HG03432 (cell line): ENCODE data around the gene SMPX.

ENCODE experiments used
- ATAC-seq: cut with Tn5 transposase; IDR thresholded peaks from one replicate; pipeline ENCODE4 v1.9.1; 2021; ENCODE audit warnings: mild to moderate bottlenecking, moderate library complexity; ENCODE audit not compliant: unreplicated experiment

SMPX gene

DNA sequence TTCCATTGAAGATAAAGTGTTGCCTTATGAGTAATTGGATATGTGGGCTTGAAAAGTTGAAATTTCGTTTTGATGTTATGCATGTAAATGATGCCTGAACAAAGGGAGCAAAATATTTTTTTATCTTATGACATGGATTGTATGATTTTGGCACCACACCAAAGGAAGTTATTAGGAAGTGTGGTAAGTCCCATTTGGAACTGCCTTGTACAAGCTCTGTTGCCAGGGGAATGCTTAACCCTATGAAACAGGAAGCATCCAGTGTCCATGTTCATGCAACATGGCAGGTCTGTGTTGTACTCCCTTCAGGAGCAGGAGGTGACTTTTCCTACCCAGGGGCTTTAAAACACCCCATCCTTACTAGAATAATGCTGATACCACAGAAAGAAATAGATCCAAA is 13.2 kb downstream of the SMPX start:
- no peak for ATAC-seq

DNA sequence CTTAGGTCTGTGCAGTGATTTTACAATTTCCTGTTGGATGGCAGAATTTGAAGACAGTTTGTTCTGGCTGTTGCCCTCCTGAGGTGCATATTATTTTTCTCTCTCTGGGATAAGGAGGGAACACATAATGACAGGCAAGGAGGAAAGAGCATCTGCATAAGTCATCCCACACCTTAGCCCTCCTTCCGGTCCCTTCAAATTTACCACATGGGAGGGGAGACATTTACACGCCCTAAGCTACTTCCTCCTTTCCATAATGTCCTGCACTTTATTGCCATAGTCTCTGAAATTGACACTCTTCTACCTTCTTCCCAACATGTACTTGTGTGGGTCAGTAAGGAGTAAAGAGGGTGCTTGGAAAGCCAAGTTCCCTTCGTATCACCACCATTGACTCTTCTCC is 13.9 kb downstream of the SMPX start:
- no peak for ATAC-seq

DNA sequence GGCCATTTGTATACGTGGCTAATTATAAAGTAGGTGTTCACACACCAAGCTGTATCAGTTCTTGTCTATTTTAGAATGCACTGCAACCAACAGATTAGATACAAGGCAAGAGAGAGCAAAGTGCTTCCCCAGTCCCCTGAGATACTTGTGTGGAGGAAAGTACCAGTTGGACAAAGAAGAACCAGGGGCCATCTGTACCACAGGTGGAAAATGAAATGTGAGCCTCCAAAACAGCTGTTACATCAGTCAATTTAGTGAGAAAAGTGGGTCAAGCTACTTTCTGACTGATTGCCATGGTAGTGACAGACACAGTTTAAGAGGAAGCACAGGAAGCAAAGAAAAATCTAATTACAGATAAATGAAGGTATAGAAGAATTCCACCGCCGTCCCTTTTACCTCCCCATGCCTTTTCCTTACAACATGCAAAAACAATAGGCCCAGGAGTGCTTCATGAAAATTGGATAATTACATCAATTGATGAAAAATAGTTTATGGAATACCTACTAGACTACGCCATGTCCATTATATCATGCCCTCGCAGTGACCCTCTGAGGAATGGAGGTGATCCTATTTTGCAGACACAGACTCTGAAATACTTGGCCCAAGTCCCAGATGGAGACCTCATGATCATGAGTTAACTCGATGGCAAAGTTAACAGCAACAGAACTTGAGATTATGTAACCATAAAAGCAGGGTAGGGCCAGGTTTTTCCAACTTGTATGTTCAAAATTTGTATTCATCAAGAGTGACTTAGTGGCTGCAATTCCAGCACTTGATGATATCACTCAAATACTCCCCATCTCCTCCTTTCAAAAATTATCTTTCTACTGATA is 15.8 kb downstream of the SMPX start:
- ATAC-seq, result no peak

DNA sequence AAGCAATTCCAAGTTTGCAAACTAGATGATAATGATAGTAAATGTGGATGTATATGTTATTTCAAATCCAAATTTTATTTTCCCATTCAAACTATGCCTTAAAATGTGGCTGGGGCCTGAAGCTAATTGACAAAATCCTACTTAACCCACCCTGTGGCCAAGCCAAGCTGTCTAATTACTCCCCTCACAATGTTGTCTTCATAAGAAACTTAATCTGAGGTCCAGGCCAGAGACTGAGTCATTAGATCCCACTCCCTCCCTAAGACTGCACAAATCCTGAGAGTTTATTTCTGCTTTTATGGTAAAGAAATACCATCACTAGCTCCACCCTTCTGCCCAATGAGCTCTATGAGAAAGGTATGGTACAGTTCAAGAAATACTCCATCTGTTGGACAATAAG is 16.6 kb downstream of the SMPX start:
- no peak for ATAC-seq

DNA sequence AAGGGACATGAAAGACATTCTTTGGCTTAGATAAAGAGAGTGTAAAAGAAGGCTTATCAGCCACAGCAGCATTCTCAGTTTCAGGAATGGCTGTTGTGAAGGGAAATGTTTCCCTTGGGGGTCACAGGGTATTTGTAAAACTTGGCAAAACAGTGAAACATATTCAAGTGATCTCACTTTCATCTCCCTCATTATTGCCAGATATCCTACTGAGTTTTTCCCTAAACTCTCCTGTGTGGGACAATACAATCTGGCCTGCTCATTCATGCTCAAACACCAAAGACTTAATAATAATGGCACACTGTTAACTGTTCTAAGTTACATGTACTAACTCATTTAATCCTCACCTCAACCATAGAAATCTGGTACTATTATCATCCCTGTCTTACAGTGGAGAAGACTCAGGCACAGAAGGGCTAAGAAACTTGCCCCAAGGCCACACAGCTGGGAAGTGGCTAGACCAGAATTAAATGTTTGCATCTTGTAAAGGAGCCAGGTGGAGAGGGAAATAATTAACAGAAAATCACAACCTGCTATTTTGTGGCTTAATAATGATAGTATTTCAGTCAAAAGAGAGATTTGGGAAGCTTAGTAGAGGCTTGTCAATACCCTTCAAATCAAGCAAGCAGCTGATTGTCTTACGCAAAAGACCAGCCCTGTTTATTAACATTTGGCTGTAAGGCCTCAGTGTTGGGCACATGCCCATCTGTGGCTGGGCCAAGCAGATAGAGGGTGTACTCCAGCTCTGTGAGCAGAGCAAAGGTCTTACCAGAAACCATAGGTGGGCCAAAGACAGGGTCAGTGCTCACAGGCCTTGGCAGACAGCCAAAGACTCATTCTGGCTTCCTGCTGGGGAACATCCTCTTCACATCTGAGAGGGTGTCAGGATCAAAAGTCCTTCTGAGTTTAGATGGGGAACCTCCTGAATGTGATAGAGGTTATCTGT is 17.3 kb downstream of the SMPX start:
- ATAC-seq, result no peak

DNA sequence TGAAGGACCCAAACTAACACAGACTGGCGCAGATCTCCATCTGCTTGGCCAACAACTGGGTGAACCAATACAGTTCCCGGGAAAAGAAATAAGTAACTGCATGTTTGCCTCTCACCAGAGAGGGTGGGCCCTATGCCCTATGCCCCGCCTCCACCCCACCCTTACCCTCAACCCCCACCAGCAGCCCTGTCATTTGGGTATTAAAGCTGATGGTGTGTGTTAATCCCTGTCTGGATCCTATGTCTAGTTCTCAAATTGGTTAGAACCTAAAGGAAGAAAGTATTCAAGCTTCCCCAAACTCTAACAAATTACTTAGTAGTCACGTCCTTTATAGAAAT is 19.0 kb downstream of the SMPX start:
- no peak for ATAC-seq

DNA sequence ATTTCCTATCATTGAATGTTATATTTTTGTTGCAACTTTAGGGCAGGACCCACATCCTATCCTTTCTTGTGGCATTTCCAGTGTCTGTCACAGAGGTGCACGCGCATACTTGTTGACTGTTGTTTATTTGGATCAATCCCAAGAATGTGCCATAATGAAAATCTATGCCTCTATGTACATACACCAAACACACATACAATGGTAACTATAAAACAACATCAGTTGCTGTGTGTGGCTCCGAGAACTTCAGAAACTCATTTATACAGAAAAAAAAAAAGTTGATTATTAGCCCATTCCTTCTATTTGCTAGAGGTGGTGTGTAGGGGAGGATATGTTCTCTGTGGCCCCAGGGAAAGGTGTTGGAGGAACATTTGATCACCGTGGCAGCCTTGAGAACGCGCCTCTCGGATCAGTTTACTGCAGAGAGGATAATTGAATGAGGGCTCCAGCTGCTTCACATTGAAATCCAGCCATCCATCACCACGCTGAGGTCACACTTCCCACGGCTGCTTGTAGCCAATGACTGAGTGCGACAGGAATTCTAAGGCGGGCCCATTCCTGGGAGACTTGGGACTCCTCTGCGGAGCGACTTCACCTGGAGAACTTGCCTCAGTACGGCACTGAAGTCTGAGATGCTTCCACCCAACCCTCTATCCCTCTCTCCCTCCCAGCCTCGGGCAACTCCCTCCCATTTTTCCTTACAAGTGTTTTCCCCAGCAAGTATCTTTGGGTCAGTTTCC is 19.5 kb downstream of the SMPX start:
- no peak for ATAC-seq

DNA sequence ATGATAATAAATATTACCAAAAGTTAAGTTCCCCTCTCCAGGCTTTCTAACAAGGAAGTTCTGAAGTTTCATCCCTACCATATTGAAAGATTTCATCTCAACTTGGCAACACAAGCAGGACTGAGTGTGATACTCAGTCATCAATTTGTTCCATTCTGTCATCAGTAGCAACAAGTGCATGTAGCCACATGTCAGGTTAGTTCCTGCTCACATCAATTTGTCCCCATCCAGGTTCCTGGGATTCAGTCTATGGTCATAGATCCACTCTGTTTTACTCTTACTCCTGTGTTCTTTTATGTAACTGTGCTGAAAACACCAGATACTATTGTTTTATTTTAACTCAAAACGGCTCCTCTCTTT is 22.2 kb downstream of the SMPX start:
- no peak for ATAC-seq

DNA sequence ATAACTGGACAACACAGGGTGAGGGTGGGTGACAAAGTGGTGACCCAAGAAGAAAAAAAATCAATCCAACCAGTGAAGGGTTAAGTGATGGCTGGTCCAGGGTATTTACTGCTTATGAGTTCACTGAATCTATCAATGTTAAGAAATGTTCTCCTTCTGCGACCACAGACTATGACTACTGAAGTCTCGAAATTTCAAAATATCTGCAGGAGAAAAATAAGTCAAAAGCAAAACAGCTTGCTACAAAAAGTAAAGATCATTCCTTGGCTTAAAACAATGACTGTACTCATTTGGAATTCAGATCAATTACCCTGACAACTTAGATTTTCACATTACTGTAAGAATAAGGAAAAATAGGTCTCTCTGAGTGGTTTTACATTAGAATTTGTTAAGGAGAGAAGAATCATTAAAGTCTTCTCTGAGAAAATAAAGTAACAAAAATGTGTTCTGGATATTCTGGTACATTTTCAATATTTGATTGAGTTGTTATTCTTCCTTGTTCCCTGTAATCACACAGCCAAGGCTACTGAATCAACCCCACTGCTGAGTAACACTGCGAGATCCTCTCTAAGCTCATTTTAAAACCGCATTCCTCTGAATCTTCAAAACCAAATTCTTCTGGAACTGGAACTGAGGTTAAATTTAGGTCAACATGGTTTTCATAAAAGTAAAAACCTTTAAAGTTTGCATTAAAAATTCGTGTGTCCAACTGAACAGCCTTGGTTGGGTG is 22.7 kb downstream of the SMPX start:
- no peak for ATAC-seq

DNA sequence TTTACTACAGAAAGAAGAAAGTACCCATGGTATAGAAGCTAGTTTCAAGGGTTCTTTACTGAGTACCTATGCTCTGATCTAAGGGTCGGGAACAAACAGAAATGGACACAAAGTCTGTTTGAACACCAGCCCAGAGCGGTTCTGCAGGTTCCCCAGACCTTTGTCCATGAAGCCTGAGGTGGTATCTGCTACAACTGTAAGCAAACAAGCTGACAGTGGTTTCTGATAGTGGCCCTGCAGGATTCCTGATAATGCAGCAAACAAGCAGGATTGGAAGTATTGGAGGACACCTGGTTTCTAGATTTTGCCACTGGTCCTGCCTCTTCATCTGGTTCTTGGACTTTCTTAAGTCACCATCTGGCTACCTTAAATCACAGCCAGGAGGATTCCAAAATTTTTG is 23.7 kb downstream of the SMPX start:
- no peak for ATAC-seq

DNA sequence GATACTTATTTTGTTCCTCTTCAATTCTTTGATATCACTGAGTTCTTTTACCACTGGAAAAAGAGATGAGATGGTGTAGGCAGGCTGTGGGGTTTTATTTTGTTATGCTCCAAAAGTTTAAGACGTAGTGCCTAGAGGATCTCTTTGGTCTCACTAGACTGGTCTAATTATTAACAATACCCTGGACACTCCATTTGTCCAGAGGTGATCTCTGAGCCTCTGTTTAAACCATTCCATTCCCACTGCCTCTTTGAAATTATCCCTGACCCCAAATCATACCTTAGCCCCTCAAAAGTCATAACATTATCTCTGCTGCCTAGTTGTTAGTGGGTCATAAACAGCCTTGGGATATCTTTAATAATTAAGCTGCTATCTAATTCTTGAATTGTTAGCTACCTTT is 24.2 kb downstream of the SMPX start:
- no peak for ATAC-seq

DNA sequence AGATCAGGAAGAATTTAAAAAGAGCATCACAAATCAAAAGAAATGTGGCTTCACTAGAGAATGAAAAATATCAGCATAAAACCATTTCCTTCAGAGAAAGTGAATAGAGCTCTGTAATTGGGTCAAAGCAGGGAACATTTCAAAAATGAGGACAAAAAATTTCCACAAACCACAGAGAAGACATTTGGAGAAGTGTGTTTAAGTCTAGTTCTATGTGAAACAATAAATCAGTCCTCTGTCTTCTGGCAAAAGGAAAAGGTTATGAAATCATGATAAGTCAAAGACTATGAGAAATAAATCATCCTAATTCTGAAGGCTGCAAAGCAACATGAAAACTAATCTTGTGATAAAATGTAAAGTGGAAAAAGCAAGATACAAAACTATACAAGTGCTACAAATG is 27.9 kb downstream of the SMPX start:
- ATAC-seq, result no peak

DNA sequence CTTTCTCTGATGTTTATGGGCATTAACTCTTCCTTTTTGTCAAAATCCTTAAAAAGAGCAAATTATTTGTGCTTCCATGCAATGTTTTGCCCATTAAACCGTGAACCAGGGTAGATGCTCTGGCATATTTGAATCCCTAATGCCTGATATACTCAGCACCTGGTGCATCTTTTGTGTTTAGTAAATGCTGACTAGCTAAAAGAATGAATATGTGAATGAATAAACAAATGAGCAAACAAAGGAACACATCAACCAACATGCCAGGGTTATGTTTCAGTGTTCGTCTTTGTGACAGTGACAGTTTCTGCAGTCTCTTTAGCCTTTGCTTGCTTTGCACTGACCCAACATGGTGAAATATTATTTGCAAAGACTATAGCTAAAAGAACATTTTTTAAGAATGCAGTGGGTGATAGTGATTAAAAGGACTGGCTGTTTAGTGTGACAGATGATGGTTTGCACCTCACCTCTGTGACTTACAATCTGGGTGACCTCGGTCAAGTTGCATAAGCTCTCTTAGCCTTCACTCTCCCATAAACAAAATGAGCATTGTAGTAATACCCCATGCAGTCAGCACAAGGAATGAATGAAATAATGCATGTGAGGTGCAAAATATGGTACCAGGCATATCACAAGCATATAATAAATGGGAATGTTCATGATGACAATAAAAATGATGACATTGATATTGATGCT is 29.5 kb downstream of the SMPX start:
- ATAC-seq, result no peak

DNA sequence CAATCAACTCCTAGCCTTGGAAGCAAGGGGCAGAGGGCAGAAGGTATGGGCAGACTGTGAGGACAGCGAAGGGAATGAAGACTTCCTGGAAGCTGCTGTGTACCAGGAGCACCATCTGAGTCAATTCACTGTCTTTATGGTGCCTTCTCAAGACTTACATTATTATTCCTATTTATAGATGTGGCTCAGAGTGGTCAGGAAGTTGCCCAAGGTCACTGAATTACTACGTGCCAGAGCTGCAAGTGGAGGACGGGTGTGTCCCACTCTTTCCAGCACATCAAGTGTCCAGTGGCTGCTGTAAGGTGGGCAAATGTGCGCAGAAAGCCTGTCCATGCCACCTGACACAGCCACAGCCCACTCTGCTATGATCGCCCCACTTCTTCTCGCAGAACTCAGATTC is 32.0 kb downstream of the SMPX start:
- no peak for ATAC-seq

DNA sequence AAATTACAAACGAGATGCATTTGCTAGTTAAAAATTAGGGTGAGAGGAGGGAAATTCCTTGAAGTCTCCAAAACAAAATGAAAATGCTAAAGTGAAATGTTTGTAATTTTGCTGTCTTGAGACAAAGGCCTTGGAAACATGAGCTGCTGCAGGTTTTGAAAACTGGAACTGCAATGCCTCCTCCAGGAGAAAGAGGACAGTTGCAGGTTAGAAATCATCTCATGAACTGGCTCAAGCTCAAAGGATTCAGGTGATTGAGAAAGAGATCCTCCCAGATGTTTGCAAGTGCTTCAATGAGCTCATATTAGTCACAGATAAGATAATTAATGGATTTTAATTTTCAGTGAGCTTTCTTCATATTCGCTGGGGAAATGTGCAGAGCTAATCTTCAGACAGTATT is 32.4 kb downstream of the SMPX start:
- ATAC-seq, result no peak

DNA sequence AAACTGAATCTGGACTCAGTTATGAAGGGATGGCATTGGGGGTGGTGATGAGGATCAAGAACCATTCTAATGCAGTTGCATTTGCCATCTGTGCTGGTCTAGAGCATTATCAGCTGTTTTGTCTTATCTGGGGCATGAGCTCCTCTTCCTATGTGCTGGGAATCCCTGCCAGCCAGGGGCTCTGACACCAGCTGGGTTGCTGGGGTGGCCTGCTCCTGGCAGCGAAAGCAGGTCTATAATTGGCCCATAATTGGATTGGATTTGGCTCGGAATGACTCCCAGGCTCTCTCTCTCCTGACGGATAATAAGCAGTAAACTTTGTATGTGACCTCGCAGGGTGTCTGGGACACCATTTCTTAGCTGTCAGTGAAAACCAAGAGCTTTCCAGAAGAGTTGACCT is 34.1 kb downstream of the SMPX start:
- ATAC-seq, result no peak

DNA sequence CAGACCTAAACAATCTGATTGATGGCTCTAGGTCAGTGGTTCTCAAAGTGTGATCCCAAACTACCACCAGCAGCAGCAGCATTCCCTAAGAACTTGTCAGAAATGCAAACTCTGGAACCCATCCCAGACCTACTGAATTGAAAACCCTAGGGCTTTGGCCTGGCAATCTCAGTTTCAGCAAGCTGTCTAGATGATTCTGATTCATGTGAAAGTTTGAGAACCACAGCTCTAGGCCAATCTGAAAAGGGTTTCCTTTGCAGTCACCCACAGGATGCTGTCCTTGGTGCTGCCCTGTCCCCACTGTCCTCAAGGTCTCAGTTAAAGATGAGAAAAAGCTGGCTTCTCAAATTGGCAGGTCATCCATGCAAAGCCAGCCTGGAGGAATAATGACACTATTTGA is 34.8 kb downstream of the SMPX start:
- no peak for ATAC-seq

DNA sequence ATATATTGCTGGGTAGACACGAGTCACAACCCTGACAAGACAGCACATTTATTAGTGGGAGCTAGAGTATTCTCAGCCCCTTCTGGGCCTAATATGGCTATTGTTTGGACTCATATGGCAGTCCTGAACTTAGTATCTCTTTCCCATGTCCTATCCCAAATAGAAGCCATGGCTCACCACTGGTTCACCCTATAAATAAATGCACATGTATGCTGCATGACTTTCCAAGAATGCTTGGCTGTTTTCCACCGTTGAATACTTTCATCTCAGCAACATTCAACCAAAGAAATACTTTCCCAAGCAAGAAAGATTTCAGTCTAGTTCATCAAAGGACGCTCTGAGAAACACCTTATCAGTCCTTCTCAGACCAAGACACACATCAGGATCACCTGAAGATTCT is 36.7 kb downstream of the SMPX start:
- ATAC-seq, result no peak

DNA sequence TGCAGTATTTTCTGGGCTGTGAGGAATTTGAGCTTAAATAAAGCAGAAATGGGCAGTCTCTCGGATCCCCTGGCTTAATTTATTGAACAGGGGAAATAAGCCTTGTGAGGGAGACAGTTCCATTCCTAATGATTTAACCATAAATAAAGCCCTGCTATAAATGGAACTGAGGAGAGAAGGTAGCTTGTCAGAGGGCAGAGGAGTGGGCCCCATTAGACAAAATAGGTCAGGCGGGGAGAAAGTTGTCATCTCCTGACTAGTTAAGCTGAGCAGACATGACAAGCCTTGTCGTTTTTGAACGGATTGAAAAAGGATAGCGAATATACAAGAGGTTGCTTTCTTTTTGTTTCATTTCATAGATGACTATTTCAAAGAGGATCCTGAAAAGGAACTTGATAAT is 39.3 kb downstream of the SMPX start:
- ATAC-seq, result no peak

DNA sequence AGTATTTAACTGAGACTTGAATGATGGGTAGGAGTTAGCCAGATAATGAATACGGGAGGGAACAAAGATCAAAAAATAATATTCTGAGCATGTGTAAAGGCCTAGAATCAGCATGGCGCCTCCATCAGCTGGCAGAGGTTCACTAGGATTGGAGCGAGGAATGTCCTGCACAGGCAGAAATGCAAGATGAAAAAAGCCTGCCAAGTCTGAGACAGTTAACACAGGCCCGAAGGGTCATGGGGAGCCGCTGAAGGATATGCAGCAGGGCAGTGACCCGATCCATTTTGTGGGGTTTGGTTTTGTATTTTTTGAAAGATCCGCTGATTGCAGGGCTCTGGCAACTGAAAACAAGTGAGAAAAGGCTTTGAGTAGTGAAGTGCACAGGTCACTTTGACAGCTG is 40.1 kb downstream of the SMPX start:
- ATAC-seq, result no peak
